ENCODE data around the gene PRDX3. TPM values are rescaled to one million over a fixed set of nuclear protein-coding genes. Genes with fewer than 3 reads are reported as not detected.

PRDX3 gene
- total RNA-seq, 4 donors from 2014 or later, result 125 to 201 (median 156) TPM

DNA sequence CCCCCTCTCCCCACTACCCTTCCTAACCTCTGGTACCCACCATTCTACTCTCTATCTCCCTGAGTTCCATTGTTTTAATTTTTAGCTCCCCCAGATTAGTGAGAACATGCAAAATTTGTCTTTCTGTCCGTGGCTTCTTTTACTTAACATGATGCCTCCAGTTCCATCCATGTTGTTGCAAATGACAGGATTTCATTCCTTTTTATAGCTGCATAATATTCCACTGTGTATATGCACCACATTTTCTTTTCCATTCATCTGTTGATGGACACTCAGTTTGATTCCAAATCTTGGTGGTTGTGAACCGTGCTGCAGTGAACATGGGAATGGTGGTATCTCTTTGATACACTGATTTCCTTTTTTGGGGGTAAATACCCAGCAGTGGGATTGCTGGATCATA is 52.7 kb downstream of the PRDX3 start:
- no peak for ATAC-seq (ENCODE audit: low FRiP score)

DNA sequence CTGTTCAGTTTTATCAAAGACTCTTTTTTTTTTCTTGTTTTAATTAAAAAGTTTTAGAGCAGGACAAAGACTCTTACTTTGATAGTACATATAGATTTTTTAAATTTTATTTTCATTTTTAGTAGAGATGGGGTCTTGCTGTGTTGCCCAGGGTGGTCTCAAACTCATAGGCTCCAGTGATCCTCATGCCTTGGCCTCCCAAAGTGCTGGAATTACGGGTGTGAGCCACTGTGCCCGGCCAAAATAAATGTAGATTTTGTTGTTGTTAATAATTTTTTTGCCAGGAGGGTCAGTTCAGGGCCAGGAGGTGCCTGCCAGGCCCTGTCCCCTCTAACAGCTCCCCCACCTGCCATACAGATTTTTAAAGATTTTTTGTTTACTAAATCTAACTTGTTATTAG is 57.7 kb downstream of the PRDX3 start:
- TF ChIP-seq, protein P1, sequence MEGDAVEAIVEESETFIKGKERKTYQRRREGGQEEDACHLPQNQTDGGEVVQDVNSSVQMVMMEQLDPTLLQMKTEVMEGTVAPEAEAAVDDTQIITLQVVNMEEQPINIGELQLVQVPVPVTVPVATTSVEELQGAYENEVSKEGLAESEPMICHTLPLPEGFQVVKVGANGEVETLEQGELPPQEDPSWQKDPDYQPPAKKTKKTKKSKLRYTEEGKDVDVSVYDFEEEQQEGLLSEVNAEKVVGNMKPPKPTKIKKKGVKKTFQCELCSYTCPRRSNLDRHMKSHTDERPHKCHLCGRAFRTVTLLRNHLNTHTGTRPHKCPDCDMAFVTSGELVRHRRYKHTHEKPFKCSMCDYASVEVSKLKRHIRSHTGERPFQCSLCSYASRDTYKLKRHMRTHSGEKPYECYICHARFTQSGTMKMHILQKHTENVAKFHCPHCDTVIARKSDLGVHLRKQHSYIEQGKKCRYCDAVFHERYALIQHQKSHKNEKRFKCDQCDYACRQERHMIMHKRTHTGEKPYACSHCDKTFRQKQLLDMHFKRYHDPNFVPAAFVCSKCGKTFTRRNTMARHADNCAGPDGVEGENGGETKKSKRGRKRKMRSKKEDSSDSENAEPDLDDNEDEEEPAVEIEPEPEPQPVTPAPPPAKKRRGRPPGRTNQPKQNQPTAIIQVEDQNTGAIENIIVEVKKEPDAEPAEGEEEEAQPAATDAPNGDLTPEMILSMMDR (IDR thresholded peaks at IDR 0.05), result no peak
- DNase-seq (ENCODE audit: low spot score) (no peak), ATAC-seq (ENCODE audit: low FRiP score) (no peak)

More for the DNA sequence above, 52.7 kb downstream of the PRDX3 start:
- DNase-seq (ENCODE audit: low spot score), result no peak
- TF ChIP-seq, protein P1 (IDR thresholded peaks at IDR 0.05), result no peak

DNA sequence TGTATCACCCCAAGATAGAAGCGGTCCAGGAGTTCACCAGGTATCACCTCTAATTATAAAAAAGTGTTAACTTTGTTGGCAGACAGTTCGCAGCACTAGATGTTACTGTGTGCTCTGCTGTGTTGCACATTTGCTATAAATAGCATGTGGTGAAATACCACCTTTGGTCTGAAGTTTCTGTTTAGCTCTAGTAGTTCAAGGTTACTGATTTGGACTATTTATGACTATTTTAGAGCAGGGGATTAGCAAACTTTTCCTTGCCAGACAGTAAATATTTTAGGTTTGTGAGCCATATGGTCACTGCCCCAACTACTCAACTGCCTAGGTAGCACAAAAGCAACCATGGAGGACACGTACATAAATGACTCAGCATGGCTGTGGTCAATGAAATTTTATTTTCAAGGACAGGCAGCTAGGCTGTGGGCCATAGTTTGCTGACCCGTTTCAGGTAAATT is 58.2 kb downstream of the PRDX3 start:
- ATAC-seq (ENCODE audit: low FRiP score) (no peak), DNase-seq (ENCODE audit: low spot score) (no peak)
- TF ChIP-seq, protein P1 (IDR thresholded peaks at IDR 0.05), result no peak

DNA sequence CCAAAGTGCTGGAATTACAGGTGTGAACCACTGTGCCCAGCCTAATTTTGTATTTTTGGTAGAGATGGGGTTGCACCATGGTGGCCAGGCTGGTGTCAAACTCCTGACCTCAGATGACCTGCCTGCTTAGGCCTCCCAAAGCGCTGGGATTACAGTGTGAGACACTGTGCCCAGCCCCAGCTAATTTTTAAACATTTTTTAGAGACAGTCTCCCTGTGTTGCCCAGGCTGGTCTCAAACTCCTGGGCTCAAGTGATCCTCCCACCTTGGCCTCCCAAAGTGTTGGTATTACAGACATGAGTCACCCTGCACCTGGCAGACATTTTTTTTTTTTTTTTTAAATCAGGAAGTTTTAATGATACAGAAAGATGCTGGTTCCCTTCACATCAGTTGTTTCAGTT is 59.2 kb downstream of the PRDX3 start:
- ATAC-seq (ENCODE audit: low FRiP score), result no peak
- TF ChIP-seq, protein P1 (IDR thresholded peaks at IDR 0.05), result no peak
- DNase-seq (ENCODE audit: low spot score), result no peak

DNA sequence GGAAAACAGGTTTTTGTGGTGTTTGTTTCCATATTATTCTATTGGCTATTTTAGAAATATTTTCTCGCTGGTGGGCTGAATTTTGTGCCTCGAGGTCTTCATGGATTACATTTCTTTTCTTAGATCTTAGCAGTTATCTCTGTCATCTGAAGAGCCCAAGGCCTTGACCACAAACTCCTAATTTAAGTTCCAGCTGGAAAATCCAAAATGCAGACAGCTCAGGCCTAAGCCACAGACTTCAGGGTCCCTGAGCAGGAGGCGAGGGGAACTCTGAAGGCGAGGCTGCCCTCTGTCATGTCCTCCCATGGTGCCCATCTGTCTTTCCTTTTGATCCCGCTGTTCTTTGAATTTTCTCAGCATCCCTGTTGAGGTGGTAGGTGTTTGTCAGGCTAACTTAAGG is 60.4 kb downstream of the PRDX3 start:
- TF ChIP-seq, protein P1 (IDR thresholded peaks at IDR 0.05), result no peak
- ATAC-seq (ENCODE audit: low FRiP score) (no peak), DNase-seq (ENCODE audit: low spot score) (no peak)

Small RNA genes within 50 kb of the gene (small RNA-seq; reads per million reads assigned to genes)
- not detected for gene RN7SL749P

Other genes starting within 250 kb of the PRDX3 start
- gene NANOS1, start 149.1 kb downstream of the PRDX3 start, total RNA-seq, result 10 to 100 TPM in 3 of 4 donors, 1 to 10 TPM in 1; 1.6 to 18.5 (median 12.2) TPM
- 100 to 1,000 TPM; 119 to 228 (median 158) TPM for gene EIF3A, start 98.0 kb downstream of the PRDX3 start, total RNA-seq
- gene DENND10, start 74.7 kb downstream of the PRDX3 start, total RNA-seq, result 10 to 100 TPM; 37.9 to 68.4 (median 49.7) TPM
- gene SFXN4, start 13.1 kb downstream of the PRDX3 start, total RNA-seq, result 10 to 100 TPM; 17.1 to 30.1 (median 24.2) TPM
- gene GRK5, start 28.8 kb upstream of the PRDX3 start, total RNA-seq, result 10 to 100 TPM; 15.9 to 53.8 (median 18.4) TPM

All from omental fat pad (tissue), 4 donors.